K562 (cell line): Measurements from ENCODE around the gene IGSF21. TPM values are rescaled to one million over a fixed set of nuclear protein-coding genes. Genes with fewer than 3 reads are reported as not detected.

ENCODE experiments used
- ATAC-seq: fragments of 200-7000 bp; cut with Tn5 transposase; 3 replicates; pipeline ENCODE4 v1.9.1; 2020; ENCODE audit warnings: moderate library complexity
- BruUV-seq: library from RNA; stranded (reverse); fragments of 400-500 nt; replicated peaks from 2 replicates; lab custom pipeline; 2021; lab: Mats Ljungman, UMichigan
- CTCF ChIA-PET: fragments of 300-600 bp; formaldehyde crosslinking; extraction: SDS; loops from one replicate; lab custom pipeline; 2021; ENCODE audit warnings: low intra/inter-chr PET ratio; lab: Yijun Ruan, JAX
- POLR2A ChIA-PET: fragments of 300-600, 350-650 bp; sonication (Branson Sonifier 250); formaldehyde crosslinking; extraction: SDS; loops from one replicate; lab custom pipeline; 2021; ENCODE audit warnings: antibody characterized with exemption, inconsistent platforms; lab: Yijun Ruan, JAX
- DNase-seq, 4 experiments: peaks; one replicate each; pipeline versions ENCODE4 v3.0.0 to v3.0.0-alpha.2; 2011 to 2018; ENCODE audit warnings: low spot score in 3 of 4, mixed read lengths in 3 of 4; ENCODE audit errors: extremely low read depth in 1 of 4
- FAIRE-seq: peaks from 2 replicates; lab custom pipeline; 2011; peaks lifted over from hg19 to GRCh38; lab: Jason Lieb, UNC
- H2AFZ ChIP-seq: 2 replicates; pipeline ENCODE4 v1.6.0; 2011; ENCODE audit warnings: low read depth, low read length, control low read depth, inconsistent platforms
- H3K27ac ChIP-seq: fragments of 200-600 bp; 3 replicates; pipeline ENCODE4 v1.8.0; 2011; ENCODE audit warnings: low read depth, mild to moderate bottlenecking, control low read depth, inconsistent platforms, low read length, moderate library complexity, mixed read lengths; ENCODE audit errors: extremely low read depth
- H3K27me3 ChIP-seq, 2 experiments: fragments of 300-600 bp in 1 of 2; 2 replicates in 1 of 2; 3 replicates in 1 of 2; pipeline versions ENCODE4 v1.6.0 to v1.8.0; 2011; ENCODE audit warnings: inconsistent platforms in 2 of 2, low read length in 2 of 2, mild to moderate bottlenecking in 1 of 2, mixed read lengths in 1 of 2, moderate library complexity in 1 of 2; ENCODE audit not compliant: control insufficient read depth in 2 of 2, insufficient read depth in 2 of 2
- H3K36me3 ChIP-seq: fragments of 300-600 bp; 3 replicates; pipeline ENCODE4 v1.8.0; 2011; ENCODE audit warnings: mild to moderate bottlenecking, low read length, inconsistent platforms; ENCODE audit not compliant: control insufficient read depth, insufficient read depth
- H3K4me1 ChIP-seq, 2 experiments: fragments of 200-600 bp in 1 of 2; replicated peaks in 1 of 2; 2 replicates in 1 of 2; 3 replicates in 1 of 2; pipeline versions ENCODE4 v1.5.1 to v1.8.0; 2011; ENCODE audit warnings: inconsistent platforms in 2 of 2, low read length in 2 of 2, mild to moderate bottlenecking in 1 of 2, mixed read lengths in 1 of 2, moderate library complexity in 1 of 2; ENCODE audit not compliant: control insufficient read depth in 2 of 2, insufficient read depth in 2 of 2
- H3K4me2 ChIP-seq: 2 replicates; pipeline ENCODE4 v1.6.1; 2011; ENCODE audit warnings: low read length, control low read depth, inconsistent platforms, mixed read lengths; ENCODE audit not compliant: insufficient read depth
- H3K4me3 ChIP-seq: fragments of 200-600 bp; sonication (generic), shearing (Covaris generic); 2 replicates; pipeline ENCODE4 v1.5.1; 2016; ENCODE audit warnings: control low read depth, inconsistent platforms
- H3K79me2 ChIP-seq: fragments of 200-600 bp; 3 replicates; pipeline ENCODE4 v1.8.0; 2011; ENCODE audit warnings: low read length, inconsistent platforms; ENCODE audit not compliant: control insufficient read depth, insufficient read depth
- H3K9ac ChIP-seq, 2 experiments: 2 replicates each; pipeline versions ENCODE4 v1.6.0 to v1.6.1; 2011; ENCODE audit warnings: low read depth in 2 of 2, low read length in 2 of 2, control low read depth in 1 of 2, inconsistent platforms in 1 of 2, mild to moderate bottlenecking in 1 of 2, mixed read lengths in 1 of 2; ENCODE audit not compliant: insufficient read depth in 1 of 2
- H3K9me1 ChIP-seq: one replicate; pipeline ENCODE4 v1.6.0; 2011; ENCODE audit warnings: inconsistent platforms, mild to moderate bottlenecking, low read length, moderate library complexity; ENCODE audit not compliant: control insufficient read depth, insufficient read depth
- H3K9me3 ChIP-seq: replicated peaks from 2 replicates; pipeline ENCODE4 v1.5.1; 2011; ENCODE audit warnings: low read depth, low read length, inconsistent platforms; ENCODE audit not compliant: control insufficient read depth, insufficient read depth
- H4K20me1 ChIP-seq: replicated peaks from 2 replicates; pipeline ENCODE4 v1.6.1; 2011; ENCODE audit warnings: low read length, inconsistent platforms, mixed read lengths; ENCODE audit not compliant: control insufficient read depth, insufficient read depth
- CBFA2T3 ChIP-seq: fragments of 450-650 bp; IDR thresholded peaks from 2 replicates; pipeline ENCODE4 v1.6.1; 2017
- MEIS2 ChIP-seq: fragments of 450-650 bp; IDR thresholded peaks from 2 replicates; pipeline ENCODE4 v1.6.1; 2014; ENCODE audit warnings: mild to moderate bottlenecking; ENCODE audit not compliant: partially characterized antibody
- NR0B1 ChIP-seq: fragments of 450-650 bp; IDR thresholded peaks from one replicate; pipeline ENCODE4 v1.6.1; 2018; ENCODE audit warnings: mild to moderate bottlenecking, moderate library complexity; ENCODE audit not compliant: partially characterized antibody
- PHB2 ChIP-seq: fragments of 450-650 bp; IDR thresholded peaks from 2 replicates; pipeline ENCODE4 v1.6.1; 2017; ENCODE audit warnings: low read depth
- REST ChIP-seq, 2 experiments: fragments of 450-650 bp; formaldehyde crosslinking in 1 of 2; IDR thresholded peaks; 2 replicates each; pipeline versions ENCODE4 v1.4.0 to v1.6.1; 2014 to 2020; ENCODE audit warnings: mild to moderate bottlenecking in 2 of 2, borderline replicate concordance in 1 of 2, low read depth in 1 of 2
- TCFL5 ChIP-seq: fragments of 250-450 bp; sonication (Bioruptor Pico); conservative IDR thresholded peaks from 2 replicates; pipeline ENCODE4 v1.6.1; 2021; ENCODE audit warnings: mild to moderate bottlenecking, moderate library complexity, matching md5 sums
- TFAP4 ChIP-seq: sonication (generic); formaldehyde crosslinking; IDR thresholded peaks from 2 replicates; pipeline ENCODE4 v1.8.0; 2022; ENCODE audit warnings: missing genetic modification reagents, mild to moderate bottlenecking, moderate library complexity, borderline replicate concordance
- ZBED1 ChIP-seq: IDR thresholded peaks from 2 replicates; pipeline ENCODE4 v1.6.1; 2014
- ZFPM2 ChIP-seq: fragments of 250-450 bp; sonication (Bioruptor Pico); IDR thresholded peaks from 2 replicates; pipeline ENCODE4 v1.5.1; 2022; ENCODE audit warnings: mild to moderate bottlenecking
- WGBS: fragments of 100-300 bp; shearing (Covaris generic); methylation state at CpG from one replicate; pipeline ENCODE4 v1.1.6; 2016; ENCODE audit warnings: low coverage, mixed read lengths; ENCODE audit not compliant: insufficient coverage; ENCODE audit errors: missing lambda C conversion rate; 5-methylcytosine and 5-hydroxymethylcytosine counted together
- in situ Hi-C: fragments of 300-500 bp; cut with MboI; formaldehyde crosslinking; loops from 4 replicates; pipeline ENCODE4 v1.15.0; 2018; ENCODE audit warnings: inconsistent platforms, mixed read lengths
- intact Hi-C: fragments of 100-400 bp; cut with micrococcal nuclease; formaldehyde crosslinking; loops from 2 replicates; pipeline ENCODE4 v1.14.2; 2022
- polyA plus RNA-seq, 8 experiments: library from polyadenylated mRNA; depleted of rRNA in 4 of 8; stranded (reverse) in 5 of 8; unstranded in 3 of 8; fragments of >200 nt; fragmentation: Nextera tagmentation in 2 of 8; fragmentation: Illumina TruSeq in 1 of 8; extraction: Ambion mirVana in 2 of 8; extraction: Trizol in 1 of 8; gene quantifications; 2 replicates each; pipeline versions ENCODE4 v1.2.1 to v1.2.3, GENCODE V29; 2011 to 2014; ENCODE audit warnings: inconsistent platforms in 1 of 8, missing spikeins in 1 of 8
- total RNA-seq, 7 experiments: library from RNA; depleted of rRNA in 6 of 7; stranded (reverse); fragments of >200 nt in 6 of 7; fragmentation: Illumina TruSeq in 2 of 7; extraction: Trizol in 2 of 7; gene quantifications; 2 replicates each; pipeline versions ENCODE4 v1.2.1 to v1.2.3, GENCODE V29; 2011 to 2021; ENCODE audit warnings: low replicate concordance in 1 of 7
- TF ChIP-seq, protein P1 (sequence below): fragments of 450-650 bp; IDR thresholded peaks from 2 replicates; pipeline ENCODE4 v1.6.1; 2016

IGSF21 gene
- total and polyA plus RNA-seq, 9 of the 15 experiments (the other 6 are each of a cell fraction or from before 2014, with no cell fraction given) = not detected

DNA sequence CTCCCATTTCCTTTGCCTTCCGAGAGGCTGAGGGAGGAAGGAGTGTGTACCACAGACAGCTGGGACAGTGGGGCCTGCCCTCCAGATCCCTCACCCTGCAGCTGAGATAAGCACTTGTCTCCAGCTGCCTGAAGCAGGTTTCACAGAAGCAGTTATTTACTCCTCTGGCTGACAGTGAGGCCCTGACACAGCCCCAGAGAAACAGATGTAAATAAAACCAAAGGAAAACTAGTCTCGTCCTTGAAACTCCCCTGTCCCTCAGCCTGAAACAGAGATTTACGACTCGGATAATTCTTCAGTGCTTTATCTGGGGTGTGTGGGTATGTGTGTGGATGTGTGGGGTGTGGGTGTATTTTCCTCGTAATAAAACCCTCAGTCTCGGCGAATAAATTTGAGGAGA is 181.1 kb downstream of the IGSF21 start:
- H3K9ac ChIP-seq = no peak overlapping the region
- H3K9me3 ChIP-seq = no peaks in the 10 kb centered on the region
- H3K79me2 ChIP-seq = no peaks in the 10 kb centered on the region
- no peak overlapping the region for H3K4me2 ChIP-seq
- peaks cover 37% of the 10 kb centered on the region; the same call in 1 of the 2 replicates for H4K20me1 ChIP-seq
- H3K4me3 ChIP-seq = no peak overlapping the region
- DNase-seq (peak in 2 of 4 experiments; percentile 24 to 30), ATAC-seq (peak; percentile 63), FAIRE-seq (no peak)
- CTCF ChIA-PET = no interaction called here
- in situ Hi-C loops (no loop called here), intact Hi-C loops (no loop called here)
- no peaks in the 10 kb centered on the region for H3K9me1 ChIP-seq
- peaks cover 47 to 76% of the 10 kb centered on the region in 2 experiments; a peak in 4 of 5 replicates for H3K27me3 ChIP-seq
- POLR2A ChIA-PET = no interaction called here
- BruUV-seq = no TSS peak
- WGBS = 1% methylated on average over 7 of the region's 7 CpGs
- peaks cover 0 to 3% of the 10 kb centered on the region in 2 experiments; a peak in 1 of 5 replicates for H3K4me1 ChIP-seq
- no peak overlapping the region for H3K27ac ChIP-seq
- H2AFZ ChIP-seq = no peak overlapping the region
- H3K36me3 ChIP-seq = no peaks in the 10 kb centered on the region
- TF ChIP-seq TFAP4 = peak; percentile 77
- TF ChIP-seq CBFA2T3 = peak; percentile 53
- TF ChIP-seq ZBED1 = no peak
- no peak for TF ChIP-seq ZFPM2 (CRISPR knock-in tag)
- 0 out of 2 replicates have a peak, but pooled peaks have one; percentile 10 for TF ChIP-seq REST (IDR thresholded peaks at IDR 0.05; ENCODE audit: borderline replicate concordance)
- no peak for TF ChIP-seq REST (CRISPR knock-in tag; IDR thresholded peaks at IDR 0.05; ENCODE audit: low read depth)
- TF ChIP-seq PHB2 = no peak
- peak; percentile 37 for TF ChIP-seq MEIS2
- no peak for TF ChIP-seq TCFL5 (CRISPR knock-in tag)
- no peak for TF ChIP-seq NR0B1
- TF ChIP-seq, protein P1, sequence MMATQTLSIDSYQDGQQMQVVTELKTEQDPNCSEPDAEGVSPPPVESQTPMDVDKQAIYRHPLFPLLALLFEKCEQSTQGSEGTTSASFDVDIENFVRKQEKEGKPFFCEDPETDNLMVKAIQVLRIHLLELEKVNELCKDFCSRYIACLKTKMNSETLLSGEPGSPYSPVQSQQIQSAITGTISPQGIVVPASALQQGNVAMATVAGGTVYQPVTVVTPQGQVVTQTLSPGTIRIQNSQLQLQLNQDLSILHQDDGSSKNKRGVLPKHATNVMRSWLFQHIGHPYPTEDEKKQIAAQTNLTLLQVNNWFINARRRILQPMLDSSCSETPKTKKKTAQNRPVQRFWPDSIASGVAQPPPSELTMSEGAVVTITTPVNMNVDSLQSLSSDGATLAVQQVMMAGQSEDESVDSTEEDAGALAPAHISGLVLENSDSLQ = peak; percentile 20; the same call in 1 of the 2 replicates
